Stimulated activated naive B cell treated with anti-CD40 and anti-IgM and Interleukin-4, amounts not matched to agents 10 μg/mL and 1 μg/mL and 100 μg/mL, for 72 hours (primary cell): Measurements from ENCODE around the gene COL6A1.
"Not testable (repeated sequence)": the region's sequence is repeated elsewhere in the genome, so short reads cannot be mapped to it uniquely, and the experiment has no call there.

Experiments used
- ATAC-seq, 2 donors: fragments of 150-1000 bp; cut with Tn5 transposase; replicated peaks; 2 replicates each; pipeline ENCODE4 v1.10.0; 2021; ENCODE audit warnings: moderate library complexity in 1 of 2
- DNase-seq: peaks from one replicate; pipeline ENCODE4 v3.0.0; 2021
- H3K27ac Mint-ChIP-seq: one replicate; pipeline ENCODE4 v1.8.0; 2022; ENCODE audit warnings: mild to moderate bottlenecking, mixed read lengths
- H3K27me3 Mint-ChIP-seq, 2 donors: one replicate each; pipeline ENCODE4 v1.8.0; 2022; ENCODE audit warnings: mixed read lengths in 2 of 2
- H3K36me3 Mint-ChIP-seq, 2 donors: one replicate each; pipeline ENCODE4 v1.8.0; 2022; ENCODE audit warnings: mixed read lengths in 2 of 2, mild to moderate bottlenecking in 1 of 2
- H3K4me1 Mint-ChIP-seq, 2 donors: one replicate each; pipeline ENCODE4 v1.8.0; 2022; ENCODE audit warnings: mixed read lengths in 2 of 2, mild to moderate bottlenecking in 1 of 2
- H3K4me3 Mint-ChIP-seq, 2 donors: one replicate each; pipeline ENCODE4 v1.8.0; 2022; ENCODE audit warnings: mild to moderate bottlenecking in 2 of 2, mixed read lengths in 2 of 2, moderate library complexity in 1 of 2
- H3K9me3 Mint-ChIP-seq, 2 donors: one replicate each; pipeline ENCODE4 v1.8.0; 2022; ENCODE audit warnings: mixed read lengths in 2 of 2, mild to moderate bottlenecking in 1 of 2

The COL6A1 gene

GRCh38 chr21:46004168-46004861 lies 22.7 kb downstream of the COL6A1 start:
- H3K36me3 Mint-ChIP-seq: peaks cover 6 to 11% of the 10 kb centered on the region in 2 donors
- H3K27me3 Mint-ChIP-seq: no peaks in the 10 kb centered on the region
- DNase-seq: no peak
- no peak overlapping the region for H3K27ac Mint-ChIP-seq
- H3K4me3 Mint-ChIP-seq: no peak overlapping the region
- H3K4me1 Mint-ChIP-seq: peaks cover 0 to 2% of the 10 kb centered on the region in 2 donors
- H3K9me3 Mint-ChIP-seq: peaks cover 7 to 16% of the 10 kb centered on the region in 2 donors
- no peak for ATAC-seq

DNA sequence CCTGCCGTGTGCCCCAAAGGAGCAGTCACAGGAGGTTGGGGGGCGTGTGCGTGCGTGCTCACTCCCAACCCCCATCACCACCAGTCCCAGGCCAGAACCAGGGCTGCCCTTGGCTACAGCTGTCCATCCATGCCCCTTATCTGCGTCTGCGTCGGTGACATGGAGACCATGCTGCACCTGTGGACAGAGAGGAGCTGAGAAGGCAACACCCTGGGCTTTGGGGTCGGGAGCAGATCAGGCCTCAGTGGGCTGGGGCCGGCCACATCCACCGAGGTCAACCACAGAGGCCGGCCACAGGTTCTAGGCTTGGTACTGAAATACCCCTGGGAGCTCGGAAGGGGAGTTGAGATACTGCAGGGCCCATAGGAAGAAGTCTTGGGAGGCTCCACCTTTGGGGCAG lies 23.5 kb downstream of the COL6A1 start:
- no peak overlapping the region for H3K4me3 Mint-ChIP-seq
- ATAC-seq: no peak
- H3K9me3 Mint-ChIP-seq: peaks cover 3 to 13% of the 10 kb centered on the region in 2 donors
- no peaks in the 10 kb centered on the region for H3K27me3 Mint-ChIP-seq
- H3K36me3 Mint-ChIP-seq: peaks cover 6% of the 10 kb centered on the region in 2 donors
- no peak for DNase-seq
- H3K27ac Mint-ChIP-seq: no peak overlapping the region
- no peaks in the 10 kb centered on the region for H3K4me1 Mint-ChIP-seq

DNA sequence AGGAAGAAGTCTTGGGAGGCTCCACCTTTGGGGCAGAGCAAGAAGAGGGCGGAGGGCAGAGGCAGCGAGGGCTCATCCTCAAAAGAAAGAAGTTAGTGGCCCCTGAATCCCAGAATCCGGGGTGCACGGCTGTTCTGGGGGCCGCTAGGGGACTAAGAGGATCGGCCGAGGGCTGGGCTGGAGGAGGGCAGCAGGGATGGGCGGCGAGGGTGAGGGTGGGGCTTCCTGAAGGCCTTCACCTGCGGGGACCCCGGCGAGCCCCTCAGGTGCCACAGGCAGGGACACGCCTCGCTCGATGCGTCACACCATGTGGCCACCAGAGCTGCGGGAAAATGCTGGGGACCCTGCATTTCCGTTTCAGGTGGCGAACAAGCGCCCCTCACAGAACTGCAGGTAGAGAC lies 23.9 kb downstream of the COL6A1 start:
- no peak overlapping the region for H3K27ac Mint-ChIP-seq
- peaks cover 3 to 13% of the 10 kb centered on the region in 2 donors for H3K9me3 Mint-ChIP-seq
- no peaks in the 10 kb centered on the region for H3K4me1 Mint-ChIP-seq
- peaks cover 6% of the 10 kb centered on the region in 2 donors for H3K36me3 Mint-ChIP-seq
- no peak for ATAC-seq
- no peaks in the 10 kb centered on the region for H3K27me3 Mint-ChIP-seq
- no peak overlapping the region for H3K4me3 Mint-ChIP-seq
- DNase-seq: no peak

DNA sequence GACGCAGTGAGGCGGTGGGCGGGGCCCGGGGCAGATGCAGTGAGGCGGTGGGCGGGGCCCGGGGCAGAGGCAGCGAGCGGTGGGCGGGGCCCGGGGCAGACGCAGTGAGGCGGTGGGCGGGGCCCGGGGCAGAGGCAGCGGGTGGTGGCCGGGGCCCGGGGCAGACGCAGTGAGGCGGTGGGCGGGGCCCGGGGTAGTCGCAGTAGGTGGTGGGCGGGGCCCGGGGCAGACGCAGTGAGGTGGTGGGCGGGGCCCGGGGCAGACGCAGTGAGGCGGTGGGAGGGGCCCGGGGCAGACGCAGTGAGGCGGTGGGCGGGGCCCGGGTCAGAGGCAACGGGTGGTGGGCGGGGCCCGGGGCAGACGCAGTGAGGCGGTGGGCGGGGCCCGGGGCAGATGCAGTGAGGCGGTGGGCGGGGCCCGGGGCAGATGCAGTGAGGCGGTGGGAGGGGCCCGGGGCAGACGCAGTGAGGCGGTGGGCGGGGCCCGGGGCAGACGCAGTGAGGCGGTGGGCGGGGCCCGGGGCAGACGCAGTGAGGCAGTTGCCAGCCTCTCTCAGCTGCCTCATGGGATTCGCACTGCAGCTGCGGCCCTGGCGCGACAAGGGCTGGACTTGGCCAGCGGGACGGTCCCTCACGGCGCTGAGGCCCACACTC lies 24.4 kb downstream of the COL6A1 start:
- ATAC-seq, H3K27me3 Mint-ChIP-seq, H3K4me3 Mint-ChIP-seq, H3K4me1 Mint-ChIP-seq, DNase-seq, H3K27ac Mint-ChIP-seq, H3K36me3 Mint-ChIP-seq: not testable (repeated sequence)
- peaks cover 3 to 13% of the 10 kb centered on the region in 2 donors for H3K9me3 Mint-ChIP-seq

GRCh38 chr21:46006547-46007491 lies 25.2 kb downstream of the COL6A1 start:
- Mint-ChIP-seq H3K36me3 (peaks cover 6% of the 10 kb centered on the region in 2 donors), H3K9me3 (peaks cover 3 to 13% of the 10 kb centered on the region in 2 donors), H3K27me3 (no peaks in the 10 kb centered on the region), H3K4me3 (no peak overlapping the region), H3K27ac (no peak overlapping the region), H3K4me1 (no peaks in the 10 kb centered on the region)
- DNase-seq (no peak), ATAC-seq (no peak)

- Mint-ChIP-seq H3K4me3 (no peak overlapping the region), H3K27me3 (no peaks in the 10 kb centered on the region), H3K9me3 (peaks cover 3 to 13% of the 10 kb centered on the region in 2 donors), H3K27ac (no peak overlapping the region), H3K36me3 (peaks cover 6% of the 10 kb centered on the region in 2 donors), H3K4me1 (no peaks in the 10 kb centered on the region)
- ATAC-seq (no peak), DNase-seq (no peak)
These were observed 25.9 kb downstream of the COL6A1 start for GRCh38 chr21:46007492-46007868.

DNA sequence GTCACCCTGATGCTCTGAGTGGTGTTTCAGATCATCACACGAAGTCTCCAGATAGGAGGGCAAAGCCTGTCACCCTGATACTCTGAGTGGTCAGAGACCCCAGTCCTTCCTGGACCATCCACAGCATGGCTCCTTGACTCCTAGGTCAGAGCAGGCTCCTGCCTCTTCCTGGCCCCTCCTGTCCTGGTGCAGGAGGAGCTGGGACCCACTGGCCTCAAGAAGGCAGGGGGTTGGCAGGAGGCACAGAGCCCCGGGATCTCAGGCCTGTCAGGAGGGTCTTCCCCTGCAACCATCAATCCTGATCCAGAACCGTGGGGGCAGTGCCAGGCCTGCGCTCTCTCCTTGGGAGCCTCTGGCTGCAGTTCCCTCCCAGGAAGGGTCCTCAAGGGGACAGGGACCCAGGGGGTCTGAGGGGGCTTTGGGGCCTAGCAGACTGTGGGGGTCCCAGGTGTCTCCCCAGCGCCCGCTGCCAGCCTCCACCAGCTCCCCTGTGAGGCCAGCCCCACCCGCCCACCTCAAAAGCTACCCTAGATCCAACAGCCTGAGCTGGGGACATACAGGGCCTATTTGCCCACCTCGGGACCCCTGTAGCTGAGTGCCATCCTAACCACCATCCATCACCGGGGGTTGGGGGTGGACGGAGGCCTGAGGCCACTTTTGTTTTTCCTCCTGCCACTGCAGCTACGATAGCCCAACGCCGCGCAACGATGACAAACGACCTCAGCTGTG lies 27.5 kb downstream of the COL6A1 start:
- H3K9me3 Mint-ChIP-seq: peaks cover 3 to 13% of the 10 kb centered on the region in 2 donors
- no peak for ATAC-seq
- no peak overlapping the region for H3K27ac Mint-ChIP-seq
- H3K36me3 Mint-ChIP-seq: peaks cover 6% of the 10 kb centered on the region in 2 donors
- H3K27me3 Mint-ChIP-seq: peaks cover 4 to 12% of the 10 kb centered on the region in 2 donors
- no peak overlapping the region for H3K4me3 Mint-ChIP-seq
- H3K4me1 Mint-ChIP-seq: no peaks in the 10 kb centered on the region
- DNase-seq: no peak

- Mint-ChIP-seq H3K4me1 (peaks cover 0 to 3% of the 10 kb centered on the region in 2 donors), H3K27ac (no peak overlapping the region), H3K4me3 (no peak overlapping the region), H3K9me3 (peaks cover 3 to 12% of the 10 kb centered on the region in 2 donors), H3K27me3 (peaks cover 9 to 16% of the 10 kb centered on the region in 2 donors), H3K36me3 (peaks cover 6% of the 10 kb centered on the region in 2 donors)
- ATAC-seq (no peak), DNase-seq (no peak)
These were observed 28.6 kb downstream of the COL6A1 start for GRCh38 chr21:46009951-46010705.

DNA sequence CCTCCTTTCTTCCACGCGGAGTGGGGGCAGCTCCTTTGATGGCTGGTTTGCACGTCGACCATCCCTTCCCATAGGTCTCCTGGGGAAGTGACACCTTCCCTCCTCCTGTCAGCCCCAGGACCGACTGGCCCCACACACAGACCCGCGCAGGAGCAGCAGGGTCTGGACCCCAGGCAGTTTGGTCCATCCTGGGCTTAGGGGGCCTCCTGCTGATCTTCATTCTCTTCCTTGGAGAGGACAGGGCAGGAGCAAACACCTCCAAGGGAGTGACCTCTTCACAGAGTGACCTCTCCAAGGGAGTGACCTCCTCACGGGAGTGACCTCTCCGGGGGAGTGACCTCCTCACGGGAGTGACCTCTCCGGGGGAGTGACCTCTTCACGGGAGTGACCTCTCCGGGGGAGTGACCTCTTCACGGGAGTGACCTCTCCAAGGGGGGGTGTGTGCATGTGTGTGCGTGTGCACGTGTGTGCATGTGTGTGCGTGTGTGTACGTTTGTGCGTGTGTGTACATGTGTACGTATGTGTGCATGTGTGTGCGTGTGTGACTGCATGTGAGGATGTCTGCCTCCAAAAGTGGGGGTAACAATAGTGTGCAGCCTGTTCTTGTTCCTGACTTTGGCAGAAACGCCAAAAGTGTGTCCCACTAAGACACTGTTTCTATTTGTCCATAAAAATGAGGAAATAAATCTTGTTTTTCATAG lies 29.8 kb downstream of the COL6A1 start:
- no peak for ATAC-seq

DNA sequence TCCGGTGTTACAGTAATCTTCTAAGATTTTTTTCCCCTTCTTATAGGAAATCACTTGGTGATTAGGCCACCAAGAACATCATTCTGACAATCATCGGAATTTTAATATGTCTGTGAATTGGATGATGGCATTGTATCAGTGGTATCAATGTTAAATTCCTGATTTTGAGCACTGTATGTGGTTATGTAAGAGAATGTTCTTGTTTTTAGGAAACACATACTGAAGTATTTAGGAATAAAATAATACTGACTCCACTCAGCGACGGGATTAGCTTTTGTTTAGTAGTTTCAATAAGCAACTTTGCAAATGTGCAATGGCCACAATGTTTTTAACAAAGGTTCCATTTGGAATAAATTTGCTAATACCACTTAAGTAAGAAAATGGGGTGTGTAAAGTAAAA lies 30.6 kb downstream of the COL6A1 start:
- H3K4me3 Mint-ChIP-seq: no peak overlapping the region
- ATAC-seq: no peak
- no peak for DNase-seq
- H3K9me3 Mint-ChIP-seq: peaks cover 3 to 10% of the 10 kb centered on the region in 2 donors
- H3K27me3 Mint-ChIP-seq: peaks cover 13 to 27% of the 10 kb centered on the region in 2 donors
- peaks cover 6% of the 10 kb centered on the region in 2 donors for H3K36me3 Mint-ChIP-seq
- H3K27ac Mint-ChIP-seq: no peak overlapping the region
- peaks cover 0 to 3% of the 10 kb centered on the region in 2 donors for H3K4me1 Mint-ChIP-seq

More for the DNA sequence above, 29.8 kb downstream of the COL6A1 start:
- Mint-ChIP-seq H3K27me3 (peaks cover 9 to 20% of the 10 kb centered on the region in 2 donors), H3K4me3 (no peak overlapping the region), H3K9me3 (peaks cover 3 to 10% of the 10 kb centered on the region in 2 donors), H3K4me1 (peaks cover 0 to 3% of the 10 kb centered on the region in 2 donors), H3K36me3 (peaks cover 6% of the 10 kb centered on the region in 2 donors), H3K27ac (no peak overlapping the region)
- no peak for DNase-seq

GRCh38 chr21:46014828-46015227 lies 33.3 kb downstream of the COL6A1 start:
- ATAC-seq (no peak), DNase-seq (no peak)
- Mint-ChIP-seq H3K36me3 (no peaks in the 10 kb centered on the region), H3K27ac (no peak overlapping the region), H3K4me3 (no peak overlapping the region), H3K27me3 (peaks cover 32 to 47% of the 10 kb centered on the region in 2 donors), H3K9me3 (no peaks in the 10 kb centered on the region), H3K4me1 (peaks cover 0 to 3% of the 10 kb centered on the region in 2 donors)

GRCh38 chr21:46017148-46017547 lies 35.6 kb downstream of the COL6A1 start:
- Mint-ChIP-seq H3K27ac (no peak overlapping the region), H3K4me3 (no peak overlapping the region), H3K9me3 (no peaks in the 10 kb centered on the region)

DNA sequence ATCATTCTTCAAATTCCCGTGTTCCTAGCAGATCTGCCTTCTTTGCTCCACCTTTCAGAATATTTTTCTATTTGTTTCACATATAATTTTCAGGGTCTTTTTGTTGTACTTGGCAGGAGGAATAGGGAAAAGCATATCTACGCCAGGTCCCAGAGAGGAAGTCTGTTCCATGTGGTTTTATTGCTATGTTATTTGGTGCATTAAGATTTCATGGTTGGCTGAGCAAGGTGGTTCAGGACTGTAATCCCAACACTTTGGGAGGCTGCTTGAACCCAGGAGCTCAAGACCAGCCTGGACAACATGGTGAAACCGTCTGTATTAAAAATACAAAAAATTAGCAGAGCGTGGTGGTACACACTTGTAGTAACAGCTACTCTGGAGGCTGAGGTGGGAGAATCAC lies 36.1 kb downstream of the COL6A1 start:
- DNase-seq: no peak
- ATAC-seq: no peak
- Mint-ChIP-seq H3K27me3 (peaks cover 46 to 61% of the 10 kb centered on the region in 2 donors), H3K27ac (no peak overlapping the region), H3K9me3 (no peaks in the 10 kb centered on the region), H3K4me1 (peaks cover 0 to 3% of the 10 kb centered on the region in 2 donors), H3K36me3 (no peaks in the 10 kb centered on the region), H3K4me3 (no peak overlapping the region)

More at GRCh38 chr21:46017148-46017547, 35.6 kb downstream of the COL6A1 start:
- Mint-ChIP-seq H3K4me1 (peaks cover 0 to 3% of the 10 kb centered on the region in 2 donors), H3K27me3 (peaks cover 46 to 60% of the 10 kb centered on the region in 2 donors), H3K36me3 (no peaks in the 10 kb centered on the region)
- DNase-seq (no peak), ATAC-seq (no peak)
